ENCODE measurements around the gene RASL10B.
"Not testable (repeated sequence)": the region's sequence is repeated elsewhere in the genome, so short reads cannot be mapped to it uniquely, and the experiment has no call there.

RASL10B gene, protein sequence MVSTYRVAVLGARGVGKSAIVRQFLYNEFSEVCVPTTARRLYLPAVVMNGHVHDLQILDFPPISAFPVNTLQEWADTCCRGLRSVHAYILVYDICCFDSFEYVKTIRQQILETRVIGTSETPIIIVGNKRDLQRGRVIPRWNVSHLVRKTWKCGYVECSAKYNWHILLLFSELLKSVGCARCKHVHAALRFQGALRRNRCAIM

DNA sequence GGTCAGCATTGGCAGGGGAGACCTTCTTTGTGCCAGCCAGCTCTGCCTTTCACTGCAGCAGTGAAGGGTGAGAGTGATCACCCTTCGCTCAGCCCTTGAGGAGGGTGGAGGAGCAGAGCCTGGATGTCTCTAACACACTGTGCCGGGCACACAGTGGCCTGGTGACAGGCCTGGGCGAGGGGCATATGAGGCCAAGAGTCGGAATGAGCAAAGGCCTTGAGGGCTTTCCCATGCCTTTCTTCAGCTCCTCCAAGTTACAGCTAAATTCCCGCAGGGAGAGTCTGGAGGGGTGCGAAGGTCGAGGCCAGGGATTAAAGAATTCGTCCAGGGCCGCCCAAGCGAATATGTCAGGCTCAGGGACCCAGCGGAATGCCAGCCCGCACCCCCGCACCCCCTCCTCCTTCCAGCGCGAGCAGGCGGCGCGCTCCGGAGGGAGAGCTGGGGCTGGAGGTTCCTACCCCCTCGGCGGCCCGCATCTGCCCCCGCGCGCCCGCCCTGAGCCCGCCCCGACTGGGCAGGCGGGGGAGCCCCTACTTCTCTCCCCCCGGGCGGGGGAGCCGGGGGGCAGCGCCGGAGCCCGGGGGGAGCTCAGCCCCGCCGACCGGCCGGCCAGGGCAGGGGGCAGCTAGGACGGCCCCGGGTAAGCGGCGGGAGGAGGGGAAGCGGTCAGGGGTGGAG, at the start of gene RASL10B:
Gene RASL10B, plus strand, starts transcription at position 401 of the 678 bp plus-strand sequence. CDS start 3,546 bp downstream, outside the sequence.
- DNase-seq = peak; percentile 62 to 64

DNA sequence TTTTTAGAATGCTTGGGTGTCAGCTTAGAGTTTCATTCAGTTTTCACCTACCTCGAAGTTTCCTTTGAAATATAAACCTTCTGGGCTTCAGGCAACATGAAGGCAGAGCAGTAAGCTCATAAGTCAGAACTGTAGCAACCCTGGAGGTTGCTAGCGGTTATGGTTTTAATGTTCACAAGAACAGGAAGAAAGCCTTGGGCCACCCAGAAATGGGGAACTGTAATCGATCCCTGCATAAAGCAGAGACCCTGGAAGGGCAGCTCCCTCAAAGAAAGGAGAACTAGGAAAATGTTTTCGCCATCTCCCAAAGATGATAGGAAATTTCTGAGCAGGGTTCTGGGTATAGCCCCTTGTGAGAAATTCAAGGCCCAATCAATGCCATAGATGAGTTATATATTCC, 47.8 kb upstream of the RASL10B start:
- DNase-seq = no peak

DNA sequence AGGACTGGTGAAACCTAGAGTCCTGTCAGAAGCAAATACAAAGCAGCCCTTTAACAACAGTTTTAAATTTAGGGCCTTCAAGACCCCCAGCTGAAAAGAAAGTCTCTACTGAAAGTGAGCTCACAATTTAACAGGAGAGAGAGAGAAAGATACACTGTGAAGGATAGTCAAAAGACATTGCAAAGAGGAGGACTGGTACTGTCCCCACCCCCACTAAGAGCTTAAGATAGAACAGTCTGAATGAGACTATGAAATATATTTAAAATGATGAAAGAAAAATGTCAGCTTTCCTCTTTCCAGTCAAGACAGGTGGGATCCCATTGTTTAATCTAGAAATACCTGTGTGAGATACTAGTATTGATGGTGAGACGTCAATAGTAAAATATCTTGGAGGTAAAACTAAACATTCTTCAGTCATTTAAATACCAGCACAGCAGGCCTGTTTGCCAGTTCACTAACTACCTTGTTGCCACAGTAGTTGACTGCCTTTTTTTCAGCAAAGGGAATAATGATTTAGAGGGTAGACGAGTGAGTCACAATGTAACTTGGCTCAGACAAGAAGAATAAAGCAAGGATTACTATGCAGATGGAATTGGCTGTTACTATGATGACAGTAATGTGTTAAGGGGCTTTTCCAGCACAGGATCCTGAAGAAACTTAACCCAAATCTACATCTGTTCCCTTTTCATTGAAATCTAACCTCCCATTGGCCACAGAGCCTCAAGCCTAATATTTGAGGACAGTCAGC, 47.2 kb upstream of the RASL10B start:
- DNase-seq = no peak

DNA sequence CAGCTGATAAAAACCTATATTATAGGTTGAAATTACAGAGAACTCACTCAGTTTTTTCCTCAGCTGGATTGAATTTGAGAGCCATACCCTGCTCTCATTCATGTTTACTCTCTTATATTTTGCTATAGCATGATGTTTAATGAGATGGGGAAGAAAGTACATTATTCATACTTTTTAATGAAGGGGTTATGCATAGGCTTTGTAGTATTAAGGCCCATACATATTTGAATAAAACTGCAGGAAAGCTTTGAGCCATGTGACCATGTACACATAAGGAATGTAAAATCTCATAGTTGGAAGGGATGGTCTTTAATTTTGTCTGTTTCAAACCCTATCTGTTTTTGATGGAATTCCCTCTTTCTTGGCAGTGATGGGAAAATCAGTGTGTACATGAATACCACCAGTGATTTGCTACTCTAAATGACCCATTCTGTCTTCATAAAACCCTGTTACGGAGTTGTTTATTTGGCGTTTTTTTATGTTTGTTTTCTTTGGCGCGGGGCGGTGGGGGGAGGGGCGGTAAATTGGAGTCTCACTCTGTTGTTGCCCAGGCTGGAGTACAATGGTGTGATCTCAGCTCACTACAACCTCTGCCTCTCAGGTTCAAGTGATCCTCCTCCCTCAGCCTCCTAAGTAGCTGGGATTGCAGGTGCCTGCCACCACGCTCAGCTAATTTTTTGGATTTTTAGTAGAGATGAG, 38.8 kb upstream of the RASL10B start:
- DNase-seq = no peak

DNA sequence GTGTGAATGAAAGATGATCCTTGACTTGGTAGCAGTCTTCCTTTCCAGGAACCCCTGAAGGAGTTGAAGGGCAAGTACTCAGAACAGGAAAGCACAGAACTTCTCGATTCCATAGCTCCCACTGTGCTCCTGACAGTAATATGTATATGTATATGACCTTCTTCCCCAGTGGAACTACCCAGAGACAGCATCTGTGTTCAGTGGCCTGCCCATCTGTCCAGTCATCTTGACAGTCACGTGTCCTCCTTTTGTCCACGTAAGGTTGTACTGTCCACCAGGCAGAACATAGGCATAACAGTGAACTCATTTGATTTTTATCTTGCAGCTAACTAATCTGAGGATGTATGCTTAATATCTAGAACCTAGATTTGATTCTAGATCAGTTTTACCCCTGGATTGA, 37.8 kb upstream of the RASL10B start:
- no peak for DNase-seq

DNA sequence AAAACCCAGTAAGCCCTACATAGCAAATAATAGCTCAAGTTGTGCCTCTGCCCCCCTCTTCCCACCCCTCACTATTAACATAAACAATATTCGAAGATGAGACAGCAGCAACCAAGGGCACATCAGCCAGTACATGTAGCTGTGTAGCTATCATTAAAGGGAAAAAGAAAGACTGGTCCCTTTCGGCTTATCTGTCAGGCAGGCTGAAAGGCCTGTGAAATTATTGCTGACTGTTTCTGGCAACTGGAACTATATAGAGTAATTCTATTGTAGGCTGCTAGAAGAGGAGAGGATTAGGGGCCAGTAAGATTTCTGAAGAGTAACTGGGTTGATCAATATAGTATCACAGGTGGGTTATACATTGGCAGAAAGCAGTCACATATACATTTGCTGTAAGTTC, 36.5 kb upstream of the RASL10B start:
- no peak for DNase-seq

DNA sequence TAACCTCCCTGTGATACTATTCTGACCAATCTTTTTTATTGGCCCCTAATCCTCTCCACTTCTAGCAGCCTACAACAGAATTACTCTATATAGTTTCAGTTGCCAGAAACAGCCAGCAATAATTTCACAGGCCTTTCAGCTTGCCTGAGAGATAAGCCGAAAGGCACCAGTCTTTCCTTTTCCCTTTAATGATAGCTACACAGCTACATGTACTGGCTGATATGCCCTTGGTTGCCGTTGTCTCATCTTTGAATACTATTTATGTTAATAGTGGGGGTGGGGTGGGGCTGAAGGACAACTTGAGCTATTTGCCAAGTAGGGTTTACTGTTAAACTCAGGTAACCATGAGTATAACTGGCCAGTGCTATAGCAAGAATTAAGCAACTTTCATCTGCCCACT, 35.8 kb upstream of the RASL10B start:
- DNase-seq = no peak

DNA sequence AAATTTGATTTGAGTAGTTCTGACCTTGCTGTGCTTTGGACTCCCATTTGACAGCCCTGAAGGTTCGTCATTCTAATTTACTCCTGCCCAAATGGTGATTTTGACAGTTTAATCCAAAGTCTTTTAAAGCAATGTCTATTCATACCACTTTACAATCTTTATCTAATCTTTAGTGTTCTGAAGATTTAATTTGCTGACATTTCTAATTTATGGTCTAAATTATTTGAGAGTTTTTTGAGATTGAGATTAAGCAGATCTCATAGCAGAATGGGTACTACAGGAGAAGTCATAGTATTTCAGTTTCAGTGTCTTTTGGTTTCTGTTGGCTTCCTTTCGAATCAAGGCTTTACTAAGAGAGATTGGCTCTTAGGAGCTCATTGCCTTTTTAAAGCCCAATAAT, 32.6 kb upstream of the RASL10B start:
- no peak for DNase-seq

DNA sequence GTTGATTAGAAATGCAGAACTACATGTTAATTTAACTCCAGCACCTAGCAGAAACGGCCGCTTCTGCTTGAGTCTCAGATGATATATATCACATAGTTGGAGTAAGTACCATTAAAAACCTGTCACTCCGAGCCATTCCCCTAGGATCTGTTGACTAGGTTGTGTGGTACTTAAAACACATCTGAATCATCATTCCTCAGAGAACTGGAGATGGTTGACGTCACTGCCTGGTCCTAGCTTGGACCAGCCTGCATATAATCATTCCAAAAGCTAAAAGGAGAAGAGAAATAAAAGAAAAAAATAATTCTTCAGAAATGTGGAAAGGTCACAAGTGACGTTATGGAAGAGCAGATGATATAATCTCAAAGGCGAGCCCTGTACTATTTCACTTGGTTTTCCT, 31.3 kb upstream of the RASL10B start:
- DNase-seq = no peak

DNA sequence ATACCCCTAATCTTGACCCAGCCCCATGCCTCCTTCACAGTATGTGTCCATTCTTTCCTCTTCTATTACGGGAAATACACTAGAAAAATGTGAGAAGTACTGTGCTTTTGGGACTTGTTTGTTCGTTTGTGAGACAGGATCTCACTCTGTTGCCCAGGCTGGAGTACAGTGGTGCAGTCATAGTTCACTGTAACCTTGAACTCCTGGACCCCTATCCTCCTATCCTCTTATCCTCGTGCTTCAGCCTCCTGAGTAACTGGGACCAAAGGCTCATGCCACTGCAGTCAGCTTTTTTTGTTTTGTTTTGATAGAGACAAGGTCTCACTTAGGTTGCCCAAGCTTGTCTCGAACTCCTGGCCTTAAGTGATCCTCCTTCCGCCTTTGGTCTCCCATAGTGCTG, 29.9 kb upstream of the RASL10B start:
- no peak for DNase-seq

DNA sequence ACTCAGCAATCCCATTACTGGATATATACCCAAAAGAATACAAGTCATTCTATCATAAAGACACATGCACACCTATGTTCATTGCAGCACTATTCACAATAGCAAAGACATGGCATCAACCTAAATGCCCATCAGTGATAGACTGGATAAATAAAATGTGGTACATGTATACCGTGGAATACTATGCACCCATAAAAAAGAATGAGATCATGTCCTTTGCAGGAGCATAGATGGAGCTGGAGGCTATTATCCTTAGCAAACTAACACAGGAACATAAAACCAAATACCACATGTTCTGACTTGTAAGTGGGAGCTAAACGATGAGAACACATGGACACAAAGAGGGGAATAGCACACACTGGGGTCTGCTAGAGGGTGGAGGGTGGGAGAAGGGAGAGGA, 28.1 kb upstream of the RASL10B start:
- not testable (repeated sequence) for DNase-seq

DNA sequence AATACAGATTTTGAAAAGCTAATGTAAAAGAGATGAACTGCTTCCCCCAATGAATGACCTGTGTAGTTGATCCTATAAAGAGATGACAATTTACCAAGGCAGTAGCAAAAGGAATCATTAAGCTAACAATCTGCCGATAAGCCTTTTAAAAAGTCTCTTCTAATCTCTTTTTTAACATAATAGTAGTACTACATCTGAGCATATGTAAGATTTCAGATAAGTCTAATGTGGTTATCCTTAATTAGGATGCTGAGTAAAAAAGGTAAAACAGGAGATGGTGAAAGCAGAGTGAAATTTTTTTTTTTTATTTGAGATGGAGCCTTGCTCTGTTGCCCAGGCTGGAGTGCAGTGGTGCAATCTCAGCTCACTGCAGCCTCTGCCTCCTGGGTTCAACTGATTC, 26.2 kb upstream of the RASL10B start:
- no peak for DNase-seq

DNA sequence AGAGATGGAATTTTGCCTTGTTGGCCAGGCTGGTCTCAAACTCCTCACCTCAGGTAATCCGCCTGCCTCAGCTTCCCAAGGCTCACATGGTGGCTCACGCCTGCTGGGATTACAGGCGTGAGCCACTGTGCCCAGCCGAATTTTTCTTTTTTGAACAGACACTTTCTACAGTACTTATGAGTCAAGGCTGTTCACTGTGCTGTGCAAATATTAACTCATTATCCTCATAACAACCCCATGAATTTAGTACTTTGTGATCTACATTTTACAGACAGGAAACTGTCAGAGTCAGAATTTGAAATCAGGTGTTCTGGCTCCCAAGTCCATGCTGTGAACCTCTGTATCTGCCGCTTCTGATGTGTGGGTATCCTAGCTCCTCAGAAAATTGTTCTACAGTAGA, 25.7 kb upstream of the RASL10B start:
- DNase-seq = no peak

DNA sequence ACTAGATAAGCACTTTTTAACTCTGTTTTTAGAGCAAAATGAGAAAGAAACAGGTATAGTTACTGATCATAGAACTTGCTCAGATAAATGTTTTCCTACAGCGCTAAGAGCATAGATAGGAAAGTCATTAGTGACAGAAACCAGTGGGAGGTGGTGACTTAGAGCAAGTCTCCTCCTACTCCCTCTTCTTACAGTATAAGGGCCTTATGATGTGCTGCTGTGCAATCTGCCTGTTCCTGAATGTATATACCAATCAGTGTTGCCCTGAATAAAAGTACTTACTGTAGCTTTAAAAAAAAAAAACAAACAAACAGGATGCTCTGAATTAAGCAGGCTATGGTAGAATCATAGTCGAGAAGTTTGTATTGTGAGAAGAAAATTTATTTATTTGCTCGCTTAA, 23.3 kb upstream of the RASL10B start:
- no peak for DNase-seq

DNA sequence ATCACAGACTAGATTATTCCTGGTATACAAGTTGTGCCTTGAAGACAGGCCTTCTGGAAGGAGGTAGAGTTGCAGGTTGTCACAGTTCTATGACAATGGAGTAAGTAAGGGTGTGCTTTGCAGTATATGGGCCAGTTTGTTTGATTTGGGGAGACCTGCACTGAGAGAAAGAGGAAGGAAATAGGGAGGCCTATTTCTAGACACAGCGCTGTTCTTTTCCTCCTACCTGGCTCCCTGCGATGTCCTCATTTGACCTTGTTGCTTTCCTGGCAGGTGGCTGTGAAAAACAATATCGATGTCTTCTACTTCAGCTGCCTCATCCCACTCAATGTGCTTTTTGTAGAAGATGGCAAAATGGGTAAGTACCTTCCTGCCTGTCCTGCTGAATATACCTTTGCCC, 22.5 kb upstream of the RASL10B start:
- DNase-seq = no peak

DNA sequence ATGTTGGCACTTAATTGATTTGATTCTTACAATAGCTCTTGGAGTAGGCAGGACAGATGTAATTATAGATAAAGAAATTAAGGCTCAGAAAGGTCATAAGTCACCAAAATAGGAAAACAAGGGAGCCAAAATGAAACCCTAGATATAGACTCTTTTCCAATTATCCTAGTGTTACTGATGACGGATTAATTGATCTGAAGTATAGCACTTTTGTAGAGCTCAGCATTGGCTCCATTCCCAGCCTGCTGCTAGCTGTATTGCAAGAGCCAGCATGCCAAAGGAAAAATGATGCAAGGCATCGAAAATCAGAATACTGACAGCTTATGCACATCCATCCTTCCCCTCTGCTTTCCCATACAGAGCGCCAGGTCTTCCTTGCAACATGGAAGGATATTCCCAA, 21.6 kb upstream of the RASL10B start:
- DNase-seq = peak in 1 of 2 experiments; percentile 51

DNA sequence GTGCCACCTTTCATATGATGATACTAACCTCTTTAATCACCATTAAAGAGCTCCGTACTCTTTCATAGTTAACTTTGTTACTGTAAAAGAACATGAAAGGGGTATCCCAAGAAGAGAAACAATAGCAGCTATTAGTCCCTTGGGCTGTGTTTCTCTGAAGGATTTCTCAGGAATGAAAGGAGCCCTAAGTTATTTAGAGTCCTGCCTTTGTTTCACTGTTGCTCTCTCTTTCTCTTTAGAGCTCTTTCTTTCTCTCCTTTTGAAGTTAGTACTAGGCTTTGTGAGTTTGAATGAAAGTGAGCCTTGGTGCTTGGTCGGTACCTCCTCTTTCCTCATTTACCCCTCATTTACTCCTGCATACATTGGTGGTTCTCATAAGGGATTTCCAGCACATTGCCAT, 20.5 kb upstream of the RASL10B start:
- no peak for DNase-seq

DNA sequence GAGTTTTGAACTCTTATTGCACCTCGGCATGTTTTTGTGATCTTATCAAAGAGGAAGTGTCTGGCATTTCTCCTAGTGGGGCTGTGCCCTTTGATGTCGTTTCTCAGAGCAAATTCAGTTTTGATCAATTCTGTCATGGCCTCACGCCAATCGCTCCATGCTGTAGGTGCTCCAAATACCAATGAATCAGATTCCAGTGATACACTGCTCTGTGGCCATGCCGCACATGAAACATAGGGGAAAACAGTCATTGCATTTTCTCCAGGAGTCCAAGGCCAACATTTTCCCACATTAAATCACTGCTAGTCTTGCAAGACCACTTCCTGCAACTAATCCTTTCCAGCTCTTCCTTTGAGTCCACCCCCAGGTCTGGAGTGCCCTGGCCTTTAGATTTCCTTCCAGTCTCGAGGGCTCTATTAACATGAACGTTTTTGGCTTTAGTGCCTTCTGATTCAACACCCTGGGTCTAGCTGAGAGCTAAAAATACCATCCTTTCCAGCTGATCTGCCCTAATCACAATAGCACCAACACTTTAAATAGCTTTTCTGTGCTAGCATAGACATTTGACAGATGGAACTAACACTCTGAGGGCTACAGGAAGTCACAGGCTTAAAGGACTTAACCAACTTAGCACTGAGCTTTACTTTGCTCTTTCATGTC, 18.2 kb upstream of the RASL10B start:
- DNase-seq = no peak

DNA sequence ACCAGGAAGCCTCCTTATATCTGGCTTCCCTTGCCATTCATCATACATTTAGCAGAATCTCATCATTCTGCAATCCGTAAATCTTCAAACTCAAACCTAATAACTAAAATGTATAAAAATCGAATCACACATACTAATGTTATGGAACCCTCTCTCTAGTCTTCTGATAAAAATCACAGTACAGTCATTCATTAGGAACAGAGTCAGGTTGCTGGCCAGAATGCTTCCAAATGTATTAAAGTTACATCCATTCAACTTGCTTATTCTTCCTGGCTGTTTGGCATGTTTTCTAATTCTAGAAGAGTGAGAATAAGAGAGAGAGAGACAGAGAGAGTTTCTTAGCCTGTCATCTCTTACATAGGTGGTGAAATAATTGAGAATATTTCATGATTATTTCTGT, 16.5 kb upstream of the RASL10B start:
- no peak for DNase-seq

DNA sequence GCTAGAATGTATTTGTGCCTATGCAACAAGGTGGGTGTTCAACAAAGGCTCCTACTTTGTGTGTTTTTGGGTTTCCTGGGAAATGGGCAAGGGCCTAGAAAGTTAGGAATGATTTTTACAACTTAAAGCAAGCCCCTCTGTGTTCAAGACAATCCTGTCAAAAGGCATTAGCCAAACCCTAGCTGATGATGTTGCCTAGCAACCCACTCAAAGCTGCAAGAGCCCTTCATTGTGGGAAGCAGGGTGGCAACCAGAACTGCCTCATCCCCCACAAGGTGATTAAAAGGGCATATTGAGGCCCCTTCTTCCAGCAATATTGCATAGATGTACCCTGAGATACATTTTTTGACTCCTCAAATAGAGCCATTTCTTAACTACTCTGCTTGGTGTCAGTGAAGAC, 16.0 kb upstream of the RASL10B start:
- DNase-seq = no peak

DNA sequence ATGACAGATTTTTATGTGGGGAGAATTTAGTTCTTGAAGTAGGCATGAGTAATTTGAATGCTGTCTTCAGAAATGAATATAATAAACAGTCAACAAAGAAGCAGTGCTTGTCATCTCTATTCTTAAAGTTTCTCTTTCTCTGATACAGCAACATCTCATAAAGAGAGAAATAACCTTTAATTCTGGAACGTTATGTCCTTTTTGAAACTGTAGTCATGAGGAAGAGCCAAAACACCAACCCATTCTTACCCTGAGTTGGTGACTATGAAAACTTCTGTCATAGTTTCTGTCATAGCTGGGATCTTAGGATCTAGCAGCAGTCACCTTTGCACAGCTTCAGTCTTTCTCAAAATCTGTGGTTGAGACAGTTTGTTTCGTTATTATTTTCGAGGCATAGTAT, 15.3 kb upstream of the RASL10B start:
- no peak for DNase-seq

DNA sequence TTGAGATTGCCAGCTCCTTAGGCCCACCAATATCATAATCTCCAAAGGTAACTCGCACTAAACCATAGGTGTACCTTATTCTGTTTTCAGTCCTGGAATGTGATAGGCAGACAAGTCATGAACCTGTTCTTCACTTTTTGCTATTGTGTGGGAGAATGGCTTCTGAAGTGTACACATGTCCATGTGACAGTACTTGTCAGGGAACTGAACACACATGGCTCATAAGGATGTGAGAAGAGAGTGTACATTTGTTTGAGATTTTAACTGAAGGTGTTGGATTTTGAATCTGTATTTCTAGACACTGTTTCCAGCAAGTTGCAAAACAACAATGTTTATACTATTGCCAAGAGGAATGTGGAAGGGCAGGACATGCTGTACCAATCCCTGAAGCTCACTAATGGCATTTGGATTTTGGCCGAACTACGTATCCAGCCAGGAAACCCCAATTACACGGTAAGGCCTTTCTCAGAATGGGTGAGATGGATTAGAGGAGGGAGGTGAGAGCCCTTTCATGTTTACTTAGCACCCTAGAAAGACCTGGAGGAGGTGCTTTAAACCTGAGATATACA, 14.5 kb upstream of the RASL10B start:
- no peak for DNase-seq

DNA sequence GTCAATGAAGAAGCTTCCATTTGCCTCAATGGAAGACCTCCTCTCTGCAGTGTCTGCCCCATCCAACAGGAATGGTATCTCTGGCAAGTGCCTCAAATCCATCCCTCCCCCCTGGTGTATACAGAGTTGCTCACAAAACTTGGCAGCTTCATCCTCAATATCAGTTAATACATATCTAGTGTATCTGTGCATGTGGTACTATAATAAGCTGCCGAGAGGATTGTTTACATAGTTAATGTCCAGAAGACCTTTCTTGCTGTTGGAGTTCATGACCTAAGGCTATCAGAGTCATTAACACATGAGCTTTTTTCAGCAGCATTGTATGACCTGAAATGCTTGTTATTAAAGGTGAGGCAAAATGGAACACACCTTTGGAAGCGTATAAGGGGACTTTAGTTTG, 14.0 kb upstream of the RASL10B start:
- DNase-seq = no peak
